GM21360 (cell line): ENCODE results near the gene CD72.
"Not testable (repeated sequence)": the region's sequence is repeated elsewhere in the genome, so short reads cannot be mapped to it uniquely, and the experiment has no call there.

Source experiments
- ATAC-seq: cut with Tn5 transposase; IDR thresholded peaks from one replicate; pipeline ENCODE4 v1.9.1; 2021; ENCODE audit warnings: mild to moderate bottlenecking, moderate library complexity; ENCODE audit not compliant: unreplicated experiment

Gene CD72

DNA sequence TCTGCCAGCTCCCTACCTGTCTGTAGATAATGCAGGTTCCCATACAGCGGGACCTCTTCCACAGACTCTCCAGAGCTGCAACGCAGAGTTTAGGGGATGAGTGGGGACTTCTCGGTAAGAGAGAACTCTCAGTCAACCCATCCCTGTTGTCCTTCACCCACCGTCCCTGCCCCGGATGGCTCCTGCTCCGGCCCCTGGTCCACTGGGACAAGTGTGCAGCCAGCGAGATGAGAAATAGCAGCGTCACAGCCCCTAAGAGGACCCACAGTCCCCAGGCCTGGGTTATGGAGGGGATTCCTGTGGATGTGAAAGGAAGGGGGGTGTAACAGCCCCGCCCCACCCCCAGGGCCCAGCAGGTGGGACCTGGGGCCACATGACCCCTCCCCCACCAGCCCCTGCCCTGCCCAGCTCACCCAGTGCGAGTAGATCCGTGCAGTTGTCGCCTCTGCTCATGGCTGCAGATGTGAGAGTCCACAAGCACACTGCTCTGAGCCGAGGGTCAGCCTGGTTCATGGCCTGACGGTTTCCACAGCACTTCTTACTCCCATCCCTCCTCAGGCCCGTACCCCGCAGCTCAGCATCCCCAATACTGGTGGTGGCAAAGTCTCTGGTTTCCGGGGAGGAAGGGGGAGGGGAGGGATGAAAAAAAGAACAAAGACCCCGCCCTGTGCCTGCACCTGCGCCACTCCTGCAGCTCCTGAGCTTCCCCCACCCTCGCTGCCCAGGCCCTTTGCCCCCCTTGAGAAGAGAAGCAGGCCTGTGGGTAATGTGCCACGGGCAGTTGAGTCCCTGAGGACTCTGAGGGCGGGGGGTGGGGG lies 32.3 kb upstream of the CD72 start, which contains the start of gene SIT1:
Gene SIT1 (minus strand): TSS at position 591 of the 818 bp plus-strand sequence. CDS start 78 bp downstream, at position 513.
- no peak for ATAC-seq

DNA sequence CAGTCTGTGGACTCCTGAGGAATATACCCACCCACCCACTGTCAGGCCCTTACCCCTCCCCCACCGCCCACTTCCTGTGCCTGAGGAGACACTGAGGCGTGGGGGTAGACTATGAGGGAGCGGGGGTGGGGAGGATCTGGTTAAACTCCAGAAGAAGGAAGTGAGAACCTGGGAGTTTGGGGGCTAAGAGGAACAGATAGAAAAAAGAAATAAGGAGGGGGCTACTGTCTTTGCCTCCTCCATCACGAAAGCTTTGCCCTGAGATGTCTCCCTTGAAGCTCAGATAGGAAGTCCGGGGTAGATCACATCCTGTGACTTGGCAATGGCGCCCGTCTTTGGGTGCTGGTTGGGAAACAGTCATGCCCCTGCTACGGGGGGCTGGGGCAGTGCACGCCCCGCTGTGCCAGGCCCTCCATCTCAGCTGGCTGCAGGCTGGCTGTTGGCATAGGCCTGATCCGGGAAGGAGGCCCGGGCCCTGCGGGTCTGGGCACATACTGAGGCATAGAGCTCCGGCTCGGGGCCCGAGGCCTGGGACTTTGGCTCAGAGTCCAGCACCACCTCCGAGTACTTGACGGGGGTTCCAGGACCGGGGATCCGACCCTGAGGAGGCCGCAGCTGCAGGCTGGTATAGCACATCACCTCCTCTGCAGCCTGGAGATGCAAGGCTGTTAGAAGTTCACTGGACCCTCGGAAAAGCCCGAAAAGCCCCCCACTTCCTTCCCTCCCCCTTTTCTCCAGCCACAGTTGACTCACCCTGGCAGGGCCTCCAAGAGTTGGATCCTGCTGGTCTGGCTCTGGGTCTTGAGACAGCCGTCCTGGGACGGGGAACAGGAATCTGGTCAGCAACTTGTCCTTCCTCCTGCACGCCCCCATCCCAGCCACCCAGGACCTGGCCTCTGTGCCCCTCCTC lies 31.5 kb upstream of the CD72 start:
- no peak for ATAC-seq

DNA sequence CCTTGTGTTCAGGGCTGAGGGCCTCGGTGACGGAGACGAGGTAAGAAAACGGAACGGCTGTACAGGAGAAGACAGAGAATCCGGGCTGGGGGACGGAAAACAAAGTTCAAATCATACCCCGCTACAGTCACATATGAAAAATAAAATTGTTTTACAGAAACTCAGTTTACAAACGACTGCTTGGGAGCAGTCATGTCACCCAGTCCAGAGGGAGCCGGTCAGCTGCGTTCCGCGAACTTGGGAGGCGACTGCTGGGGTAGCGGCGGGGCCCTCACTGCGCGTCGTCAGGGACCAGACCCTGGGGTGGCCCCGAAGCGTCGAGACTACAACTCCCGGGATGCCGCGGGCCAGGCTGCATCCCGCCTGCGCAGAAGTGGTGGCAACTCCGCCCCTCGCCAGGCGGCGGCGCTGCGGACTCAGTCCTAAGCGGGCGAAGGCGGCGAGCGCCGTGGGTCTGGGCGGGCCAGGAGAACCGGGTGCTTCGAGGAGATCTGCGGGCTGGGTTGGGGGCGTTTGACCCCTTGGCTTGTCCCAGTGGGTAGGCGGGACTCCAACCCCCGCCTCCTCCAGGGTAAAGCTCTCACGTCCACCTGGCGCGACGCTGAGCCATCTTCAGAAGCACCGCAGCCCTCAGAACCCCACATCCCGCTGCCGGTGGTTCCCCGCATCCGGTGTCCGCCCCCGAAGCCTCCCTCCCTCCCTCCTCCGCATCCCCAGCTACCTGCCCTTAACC lies 28.5 kb upstream of the CD72 start:
- ATAC-seq = peak; percentile 80

DNA sequence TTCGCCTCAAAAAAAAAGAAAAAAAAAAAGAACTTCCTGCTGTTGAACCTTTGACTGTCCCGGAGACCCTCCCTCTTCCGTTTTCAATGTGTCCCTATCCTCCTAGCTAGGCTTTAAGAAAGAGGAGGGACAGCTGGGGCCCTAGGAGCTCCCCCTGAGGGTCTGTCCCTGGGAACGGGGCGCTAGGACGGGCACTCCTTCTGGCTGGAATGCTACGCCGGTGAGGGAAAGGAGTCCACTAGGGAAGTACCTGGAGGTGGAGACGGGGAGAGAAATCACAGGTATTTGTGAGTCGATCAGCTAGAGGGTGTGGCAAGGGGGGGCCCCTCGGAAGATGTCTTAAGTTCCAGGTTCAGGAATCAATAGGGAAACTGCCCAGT lies 27.9 kb upstream of the CD72 start:
- peak; percentile 9 for ATAC-seq

DNA sequence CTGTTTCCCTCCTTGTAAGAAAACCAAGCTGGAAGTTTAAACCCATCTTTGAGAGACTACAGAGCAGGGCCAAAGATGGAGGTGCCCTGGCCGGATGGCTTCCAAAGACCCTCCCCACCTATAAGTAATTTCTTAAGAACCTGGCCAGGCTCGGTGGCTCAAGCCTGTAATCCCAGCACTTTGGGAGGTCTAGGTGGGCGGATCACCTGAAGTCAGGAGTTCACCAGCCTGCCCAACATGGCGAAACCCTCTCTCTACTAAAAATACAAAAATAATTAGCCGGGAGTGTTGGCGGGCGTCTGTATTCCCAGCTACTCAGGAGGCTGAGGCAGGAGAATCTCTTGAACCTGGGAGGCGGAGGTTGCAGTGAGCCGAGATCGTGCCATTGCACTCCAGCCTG lies 27.5 kb upstream of the CD72 start:
- not testable (repeated sequence) for ATAC-seq

GRCh38 chr9:35643046-35643445 lies 24.8 kb upstream of the CD72 start:
- no peak for ATAC-seq

DNA sequence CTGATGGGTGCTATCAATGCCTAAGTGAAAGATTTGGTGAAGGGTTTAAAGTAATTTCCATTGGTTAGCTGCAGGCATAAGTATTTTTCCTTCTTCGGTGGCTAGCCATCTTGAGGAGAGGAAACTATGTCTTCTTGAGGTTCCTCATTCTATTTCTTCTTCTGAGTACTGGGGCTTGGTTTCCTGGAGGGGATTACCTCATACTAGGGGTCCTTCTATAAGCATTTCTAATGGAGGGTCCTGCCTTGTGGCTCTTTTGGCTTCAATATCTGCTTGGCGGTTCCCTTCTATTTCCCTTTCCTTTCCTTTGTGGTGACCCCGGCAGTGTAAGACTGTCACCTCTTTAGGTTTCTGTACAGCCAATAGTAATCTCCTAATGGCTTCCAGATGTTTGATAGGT lies 23.3 kb upstream of the CD72 start:
- not testable (repeated sequence) for ATAC-seq

- ATAC-seq = not testable (repeated sequence)
Measured at GRCh38 chr9:35640431-35640830, 22.2 kb upstream of the CD72 start.

GRCh38 chr9:35639631-35640030 lies 21.4 kb upstream of the CD72 start:
- ATAC-seq = no peak

DNA sequence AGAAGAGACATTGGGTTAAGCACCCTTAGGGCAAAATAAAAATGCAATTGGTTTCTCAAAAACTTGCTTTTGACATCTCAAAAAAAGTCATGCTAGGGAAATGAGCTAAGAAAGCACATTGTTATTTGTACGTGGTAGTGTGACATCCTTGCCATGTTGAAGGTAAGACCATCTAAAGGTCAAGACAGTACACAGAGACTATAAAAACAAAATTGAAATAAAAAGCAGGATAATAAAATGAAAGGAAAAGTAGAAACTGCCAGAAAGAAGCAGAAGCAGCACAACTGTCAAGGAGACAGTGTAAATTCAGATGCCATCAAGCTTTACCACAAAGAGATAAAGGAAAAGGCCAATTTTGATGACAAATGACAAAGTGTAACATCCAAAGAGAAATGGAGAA lies 21.0 kb upstream of the CD72 start:
- not testable (repeated sequence) for ATAC-seq

GRCh38 chr9:35638751-35639150 lies 20.5 kb upstream of the CD72 start:
- not testable (repeated sequence) for ATAC-seq

- ATAC-seq = not testable (repeated sequence)
Measured at GRCh38 chr9:35637427-35637955, 19.3 kb upstream of the CD72 start.

- ATAC-seq = not testable (repeated sequence)
Measured at GRCh38 chr9:35636877-35637246, 18.6 kb upstream of the CD72 start.

DNA sequence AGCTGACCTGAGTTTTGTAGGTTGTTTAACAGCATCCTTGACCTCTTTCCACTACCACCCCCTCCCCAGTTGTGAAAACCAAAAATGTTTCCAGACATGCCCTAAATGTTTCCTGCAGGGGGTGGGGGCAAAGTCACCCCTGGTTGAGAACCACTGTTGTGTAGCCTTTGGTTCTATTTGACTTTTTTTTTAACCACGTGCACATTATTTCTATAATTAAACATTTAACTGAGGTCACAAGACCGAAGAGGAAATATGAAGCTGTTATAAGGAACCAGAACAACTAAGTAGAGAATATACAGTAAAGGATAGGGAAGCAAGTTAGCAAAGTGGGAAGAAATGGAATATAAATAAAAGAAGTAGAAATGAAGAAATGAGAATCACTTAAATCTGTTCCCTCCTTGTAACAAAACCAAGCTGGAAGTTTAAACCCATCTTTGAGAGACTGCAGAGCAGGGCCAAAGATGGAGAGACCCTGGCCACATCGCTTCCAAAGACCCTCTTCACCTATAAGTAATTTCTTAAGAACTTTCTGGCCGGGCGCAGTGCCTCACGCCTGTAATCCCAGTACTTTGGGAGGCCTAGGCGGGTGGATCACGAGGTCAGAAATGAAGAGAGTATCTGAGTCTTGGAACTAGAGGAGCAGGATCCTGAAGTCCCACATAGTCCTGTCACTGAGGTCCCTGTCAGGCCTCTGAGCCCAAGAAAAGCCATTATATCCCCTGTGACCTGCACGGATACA lies 18.1 kb upstream of the CD72 start:
- no peak for ATAC-seq

GRCh38 chr9:35635730-35636129 lies 17.5 kb upstream of the CD72 start:
- no peak for ATAC-seq

DNA sequence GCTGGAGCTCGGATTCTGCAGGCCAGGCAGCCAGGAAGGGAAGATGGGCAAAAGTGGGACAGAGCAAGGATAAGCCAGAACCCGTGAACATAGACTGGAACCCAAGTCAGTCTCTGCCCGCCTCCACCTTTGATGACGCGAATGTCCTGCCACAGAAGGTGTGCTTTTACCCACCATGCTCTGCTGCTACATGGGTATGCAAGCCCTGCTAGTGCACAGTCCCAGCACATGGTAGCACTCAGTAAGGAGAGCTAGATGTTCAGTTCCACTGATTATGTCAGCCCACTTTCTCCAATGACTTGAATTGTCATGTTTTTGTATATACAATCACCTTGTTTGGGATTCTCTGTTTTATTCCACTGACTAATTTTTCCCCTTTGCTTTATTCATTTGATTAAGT lies 11.4 kb upstream of the CD72 start:
- no peak for ATAC-seq

DNA sequence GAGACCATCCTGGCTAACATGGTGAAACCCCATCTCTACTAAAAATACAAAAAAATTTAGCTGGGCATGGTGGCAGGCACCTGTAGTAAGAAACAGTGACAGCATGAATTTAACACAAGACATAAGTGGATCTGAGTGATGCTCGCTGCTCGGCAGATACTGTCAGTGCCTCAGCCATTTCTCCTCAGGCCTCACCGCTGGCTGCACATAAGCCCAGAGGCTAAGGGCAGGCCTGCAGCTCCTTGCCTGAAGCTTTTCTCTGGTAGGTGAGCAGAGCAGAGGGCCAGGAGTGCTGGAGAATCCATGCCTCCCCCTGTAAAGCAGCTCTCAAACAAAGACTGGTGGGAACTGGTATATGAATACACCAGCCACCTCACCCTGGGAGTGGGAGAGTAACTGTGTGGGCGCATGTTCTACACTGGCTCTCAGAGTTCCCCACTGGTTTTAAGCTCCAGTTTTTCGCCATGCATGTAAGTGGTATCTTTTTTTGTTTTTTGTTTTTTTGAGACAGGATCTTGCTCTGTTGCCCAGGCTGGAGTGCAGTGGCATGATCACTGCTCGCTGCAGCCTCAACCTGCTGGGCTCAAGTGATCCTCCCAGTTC lies 10.3 kb upstream of the CD72 start:
- ATAC-seq = no peak

DNA sequence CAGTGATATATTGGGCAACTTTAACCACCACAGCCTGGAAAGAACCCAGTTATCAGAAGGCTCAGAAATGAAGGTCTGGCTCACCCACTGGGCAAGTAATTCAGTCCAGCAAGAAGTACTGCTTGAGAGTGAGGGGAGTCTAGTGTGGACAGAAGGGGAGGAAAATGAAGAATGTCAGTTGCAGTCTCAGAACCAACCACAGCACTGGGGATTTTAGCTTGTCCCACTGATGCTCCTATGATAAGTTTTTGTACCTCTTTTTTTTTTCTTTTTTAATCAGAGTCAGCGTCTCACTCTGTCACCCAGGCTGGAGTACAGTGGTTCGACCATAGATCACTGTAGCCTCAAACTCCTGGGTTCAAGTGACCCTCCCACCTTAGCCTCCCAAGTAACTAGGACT lies 9.4 kb upstream of the CD72 start:
- no peak for ATAC-seq

- ATAC-seq = peak; percentile 55
Measured at GRCh38 chr9:35619800-35620158, 1.6 kb upstream of the CD72 start.
